Middle frontal gyrus (tissue), 1 donor: Measurements from ENCODE around the gene BCL2L1.

ENCODE experiments used
- DNase-seq: peaks from one replicate; pipeline ENCODE4 v3.0.0-alpha.2; 2015; ENCODE audit warnings: low spot score; ENCODE audit errors: extremely low spot score

BCL2L1 gene

GRCh38 chr20:31710423-31711108, 12.1 kb downstream of the BCL2L1 start:
- no peak for DNase-seq

- no peak for DNase-seq
These were observed 12.7 kb downstream of the BCL2L1 start for GRCh38 chr20:31709939-31710338.

- DNase-seq, result no peak
These were observed 13.7 kb downstream of the BCL2L1 start for GRCh38 chr20:31708736-31709534.

GRCh38 chr20:31707994-31708735, 14.5 kb downstream of the BCL2L1 start:
- DNase-seq, result no peak

GRCh38 chr20:31707258-31707615, 15.4 kb downstream of the BCL2L1 start:
- no peak for DNase-seq

GRCh38 chr20:31706607-31707257, 15.9 kb downstream of the BCL2L1 start:
- no peak for DNase-seq

GRCh38 chr20:31705598-31706597, 16.8 kb downstream of the BCL2L1 start:
- DNase-seq, result no peak

- no peak for DNase-seq
These were observed 17.5 kb downstream of the BCL2L1 start for GRCh38 chr20:31705191-31705590.

- no peak for DNase-seq
These were observed 18.2 kb downstream of the BCL2L1 start for GRCh38 chr20:31704225-31705119.

GRCh38 chr20:31701591-31701990, 21.1 kb downstream of the BCL2L1 start:
- DNase-seq, result no peak

- DNase-seq, result no peak
These were observed 21.9 kb downstream of the BCL2L1 start for GRCh38 chr20:31700747-31701146.

GRCh38 chr20:31699801-31700728, 22.6 kb downstream of the BCL2L1 start:
- DNase-seq, result no peak

- no peak for DNase-seq
These were observed 23.6 kb downstream of the BCL2L1 start for GRCh38 chr20:31698803-31699718.

- no peak for DNase-seq
These were observed 24.3 kb downstream of the BCL2L1 start for GRCh38 chr20:31698243-31698802.

- DNase-seq, result no peak
These were observed 26.5 kb downstream of the BCL2L1 start for GRCh38 chr20:31695849-31696804.
